Tibial nerve (tissue), 4 donors: ENCODE data around the gene ST8SIA6. TPM values are rescaled to one million over a fixed set of nuclear protein-coding genes. Genes with fewer than 3 reads are reported as not detected.

Experiments
- DNase-seq, 2 donors: peaks; one replicate each; pipeline ENCODE4 v3.0.0-alpha.2; 2019; ENCODE audit warnings: low spot score in 2 of 2
- H3K27ac ChIP-seq, 4 donors: fragments of 200-600 bp; sonication (generic) in 3 of 4; one replicate each; pipeline ENCODE4 v1.5.1; 2017 to 2019; ENCODE audit warnings: mild to moderate bottlenecking in 1 of 4
- H3K27me3 ChIP-seq, 2 donors: fragments of 200-600 bp; sonication (generic) in 1 of 2; one replicate each; pipeline versions ENCODE4 v1.5.1 to v1.6.0; 2017 to 2019
- H3K36me3 ChIP-seq, 3 donors: fragments of 200-600 bp; sonication (generic); one replicate each; pipeline ENCODE4 v1.5.1; 2018 to 2019
- H3K4me1 ChIP-seq, 4 donors: fragments of 200-600 bp; sonication (generic) in 3 of 4; one replicate each; pipeline ENCODE4 v1.5.1; 2017 to 2019
- H3K4me3 ChIP-seq, 4 donors: fragments of 200-600 bp; sonication (generic) in 3 of 4; one replicate each; pipeline ENCODE4 v1.5.1; 2017 to 2019; ENCODE audit warnings: mild to moderate bottlenecking in 1 of 4, moderate library complexity in 1 of 4
- H3K9me3 ChIP-seq, 4 donors: fragments of 200-600 bp; sonication (generic) in 3 of 4; one replicate each; pipeline ENCODE4 v1.5.1; 2017 to 2019
- EP300 ChIP-seq, 2 donors: sonication (generic); formaldehyde crosslinking; IDR thresholded peaks; one replicate each; pipeline ENCODE4 v1.6.1; 2017; ENCODE audit warnings: antibody characterized with exemption in 2 of 2, mild to moderate bottlenecking in 1 of 2
- POLR2A ChIP-seq, 2 donors: fragments of 450-650 bp; IDR thresholded peaks; one replicate each; pipeline ENCODE4 v1.6.1; 2017; ENCODE audit warnings: antibody characterized with exemption in 2 of 2, mild to moderate bottlenecking in 2 of 2, moderate library complexity in 2 of 2
- WGBS, 2 donors: methylation state at CpG; one replicate each; pipeline ENCODE4 v1.1.5; 2018; 5-methylcytosine and 5-hydroxymethylcytosine counted together
- total RNA-seq, 4 donors: library from RNA; depleted of rRNA; stranded (reverse); fragments of >200 nt; gene quantifications; one replicate each; pipeline ENCODE4 v1.1.0, GENCODE V29; 2016
- TF ChIP-seq, protein P1 (sequence below), 5 experiments: fragments of 200-600 bp in 3 of 5; fragments of 450-650 bp in 2 of 5; sonication (generic) in 3 of 5; IDR thresholded peaks; one replicate each; pipeline ENCODE4 v1.5.1; 2016 to 2019; ENCODE audit warnings: antibody characterized with exemption in 5 of 5, mild to moderate bottlenecking in 3 of 5, moderate library complexity in 2 of 5

The ST8SIA6 gene
- total RNA-seq, 4 donors from 2014 or later: 1.9 to 4.2 (median 3.5) TPM

DNA sequence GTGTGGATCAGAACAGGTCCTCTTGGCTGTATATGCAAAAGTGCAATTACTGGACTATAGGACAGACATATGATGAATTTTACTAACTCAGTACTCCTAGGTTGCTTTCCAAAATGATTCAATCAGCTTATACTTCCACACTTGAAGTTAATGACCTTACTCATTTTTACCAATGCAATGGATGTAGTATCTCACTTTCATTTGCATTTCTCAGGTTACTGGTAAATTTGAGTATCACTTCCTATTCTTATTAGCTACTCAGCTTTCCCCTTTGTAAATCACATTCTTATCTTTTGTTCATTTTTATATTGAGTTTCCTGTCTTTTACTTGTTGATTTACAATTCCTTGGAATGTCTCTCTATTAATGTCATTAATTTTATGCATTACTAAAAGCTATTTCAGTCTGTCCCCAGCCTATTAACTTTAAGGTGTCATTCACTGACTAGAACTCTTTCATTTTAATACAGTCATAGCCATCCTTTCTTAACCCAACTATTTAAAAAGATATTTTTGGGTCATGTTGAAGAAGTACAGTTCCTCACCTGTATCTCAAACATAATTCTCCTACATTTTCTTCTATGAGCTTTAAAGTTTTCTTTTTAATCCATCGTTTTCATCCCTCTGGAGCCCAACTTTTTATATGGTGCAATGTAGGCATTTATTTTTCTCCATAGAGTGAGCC, 137.8 kb downstream of the ST8SIA6 start:
- no peaks in the 10 kb centered on the region for H3K36me3 ChIP-seq
- no peaks in the 10 kb centered on the region for H3K27me3 ChIP-seq
- H3K4me1 ChIP-seq: no peaks in the 10 kb centered on the region
- no peak overlapping the region for H3K4me3 ChIP-seq
- TF ChIP-seq, protein P1, sequence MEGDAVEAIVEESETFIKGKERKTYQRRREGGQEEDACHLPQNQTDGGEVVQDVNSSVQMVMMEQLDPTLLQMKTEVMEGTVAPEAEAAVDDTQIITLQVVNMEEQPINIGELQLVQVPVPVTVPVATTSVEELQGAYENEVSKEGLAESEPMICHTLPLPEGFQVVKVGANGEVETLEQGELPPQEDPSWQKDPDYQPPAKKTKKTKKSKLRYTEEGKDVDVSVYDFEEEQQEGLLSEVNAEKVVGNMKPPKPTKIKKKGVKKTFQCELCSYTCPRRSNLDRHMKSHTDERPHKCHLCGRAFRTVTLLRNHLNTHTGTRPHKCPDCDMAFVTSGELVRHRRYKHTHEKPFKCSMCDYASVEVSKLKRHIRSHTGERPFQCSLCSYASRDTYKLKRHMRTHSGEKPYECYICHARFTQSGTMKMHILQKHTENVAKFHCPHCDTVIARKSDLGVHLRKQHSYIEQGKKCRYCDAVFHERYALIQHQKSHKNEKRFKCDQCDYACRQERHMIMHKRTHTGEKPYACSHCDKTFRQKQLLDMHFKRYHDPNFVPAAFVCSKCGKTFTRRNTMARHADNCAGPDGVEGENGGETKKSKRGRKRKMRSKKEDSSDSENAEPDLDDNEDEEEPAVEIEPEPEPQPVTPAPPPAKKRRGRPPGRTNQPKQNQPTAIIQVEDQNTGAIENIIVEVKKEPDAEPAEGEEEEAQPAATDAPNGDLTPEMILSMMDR (IDR thresholded peaks at IDR 0.05): no peak
- TF ChIP-seq POLR2A (IDR thresholded peaks at IDR 0.05) (no peak), EP300 (IDR thresholded peaks at IDR 0.05) (no peak)
- WGBS, 2 donors: 79 to 87% methylated on average over 1 of the region's 1 CpG
- no peaks in the 10 kb centered on the region for H3K9me3 ChIP-seq
- no peak overlapping the region for H3K27ac ChIP-seq
- DNase-seq: no peak

DNA sequence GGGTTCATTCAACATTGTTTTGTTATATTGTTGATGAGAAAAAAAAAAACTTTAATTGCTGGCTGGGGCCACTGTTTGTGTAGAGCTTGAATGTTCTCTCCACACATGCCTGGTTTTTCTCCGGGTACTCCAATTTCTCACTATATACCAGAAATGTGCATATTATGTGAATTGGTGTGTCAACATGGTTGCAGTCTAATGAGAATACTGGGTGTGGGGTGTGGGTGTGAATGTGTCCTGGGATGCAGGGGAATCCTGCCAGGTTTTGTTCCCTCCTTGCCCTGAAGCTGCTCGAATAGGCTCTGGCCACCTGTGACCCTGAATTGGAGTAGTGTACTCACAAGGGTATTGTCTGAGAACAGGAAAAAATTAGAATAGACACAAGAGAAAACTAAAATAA, 145.0 kb downstream of the ST8SIA6 start:
- H3K4me3 ChIP-seq: no peak overlapping the region
- H3K36me3 ChIP-seq: no peaks in the 10 kb centered on the region
- no peak for DNase-seq
- no peak overlapping the region for H3K27ac ChIP-seq
- TF ChIP-seq, protein P1 (IDR thresholded peaks at IDR 0.05): no peak
- TF ChIP-seq POLR2A (IDR thresholded peaks at IDR 0.05) (no peak), EP300 (IDR thresholded peaks at IDR 0.05) (no peak)
- H3K27me3 ChIP-seq: no peaks in the 10 kb centered on the region
- no peaks in the 10 kb centered on the region for H3K9me3 ChIP-seq
- WGBS, 2 donors: 45 to 47% methylated on average over 2 of the region's 2 CpGs
- no peaks in the 10 kb centered on the region for H3K4me1 ChIP-seq

- no peaks in the 10 kb centered on the region for H3K27me3 ChIP-seq
- no peak overlapping the region for H3K4me3 ChIP-seq
- WGBS, 2 donors: 61 to 78% methylated on average over 3 of the region's 3 CpGs
- H3K36me3 ChIP-seq: no peaks in the 10 kb centered on the region
- H3K9me3 ChIP-seq: no peaks in the 10 kb centered on the region
- no peaks in the 10 kb centered on the region for H3K4me1 ChIP-seq
- no peak overlapping the region for H3K27ac ChIP-seq
- TF ChIP-seq, protein P1 (IDR thresholded peaks at IDR 0.05): no peak
- TF ChIP-seq EP300 (IDR thresholded peaks at IDR 0.05) (no peak), POLR2A (IDR thresholded peaks at IDR 0.05) (no peak)
- no peak for DNase-seq
Observed at GRCh38 chr10:17307123-17307522, 147.3 kb downstream of the ST8SIA6 start.

- peaks cover 0 to 5% of the 10 kb centered on the region in 2 donors for H3K27me3 ChIP-seq
- no peak overlapping the region for H3K4me3 ChIP-seq
- TF ChIP-seq POLR2A (IDR thresholded peaks at IDR 0.05) (no peak), EP300 (IDR thresholded peaks at IDR 0.05) (no peak)
- TF ChIP-seq, protein P1 (IDR thresholded peaks at IDR 0.05): no peak
- H3K4me1 ChIP-seq: no peaks in the 10 kb centered on the region
- WGBS, 2 donors: 64 to 94% methylated on average over 4 of the region's 4 CpGs
- no peaks in the 10 kb centered on the region for H3K9me3 ChIP-seq
- no peak overlapping the region for H3K27ac ChIP-seq
- H3K36me3 ChIP-seq: no peaks in the 10 kb centered on the region
- DNase-seq: no peak
Observed at GRCh38 chr10:17292375-17292774, 162.0 kb downstream of the ST8SIA6 start.

DNA sequence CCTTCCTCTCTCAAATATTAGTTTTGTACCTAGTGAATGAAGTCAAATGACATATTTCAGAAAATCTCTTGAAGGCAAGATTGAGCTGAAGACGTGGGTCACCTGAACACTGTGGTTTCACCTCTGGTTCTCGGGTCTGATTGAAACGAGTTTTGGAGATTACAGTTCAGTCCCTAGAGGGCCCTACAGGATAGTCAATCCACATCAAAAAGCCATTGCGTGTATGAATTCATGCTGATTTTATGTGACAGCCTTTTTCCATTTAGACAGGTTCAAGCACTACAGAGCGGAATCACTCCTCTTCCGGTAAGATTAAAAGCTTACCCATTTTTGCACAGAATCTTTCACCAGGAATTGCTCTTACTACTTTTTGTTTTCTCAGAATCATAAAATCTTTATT, 164.2 kb downstream of the ST8SIA6 start:
- H3K9me3 ChIP-seq: no peaks in the 10 kb centered on the region
- no peak overlapping the region for H3K4me3 ChIP-seq
- peaks cover 0 to 5% of the 10 kb centered on the region in 2 donors for H3K27me3 ChIP-seq
- H3K4me1 ChIP-seq: no peaks in the 10 kb centered on the region
- TF ChIP-seq POLR2A (IDR thresholded peaks at IDR 0.05): no peak
- no peak for TF ChIP-seq EP300 (IDR thresholded peaks at IDR 0.05)
- TF ChIP-seq, protein P1 (IDR thresholded peaks at IDR 0.05): no peak
- no peaks in the 10 kb centered on the region for H3K36me3 ChIP-seq
- H3K27ac ChIP-seq: no peak overlapping the region
- DNase-seq: no peak
- 47 to 60% methylated on average over 6 of the region's 6 CpGs for WGBS, 2 donors
